Naive thymus-derived CD4-positive, alpha-beta T cell (primary cell): ENCODE results near the gene SRSF7. TPM values are rescaled to one million over a fixed set of nuclear protein-coding genes. Genes with fewer than 3 reads are reported as not detected.
A peak's percentile ranks its signal among the peaks of the same experiment; 100 is the strongest.
"Not testable (repeated sequence)": the region's sequence is repeated elsewhere in the genome, so short reads cannot be mapped to it uniquely, and the experiment has no call there.

ENCODE experiments used
- ATAC-seq: fragments of 150-1000 bp; cut with Tn5 transposase; 2 replicates; pipeline ENCODE4 v1.10.0; 2021; ENCODE audit warnings: mild to moderate bottlenecking, moderate library complexity
- CTCF ChIA-PET: fragments of 350-600 bp; sonication (Branson Sonifier 250); formaldehyde crosslinking; loops from one replicate; lab custom pipeline; 2021; ENCODE audit warnings: antibody characterized with exemption; lab: Charles Lee
- POLR2A ChIA-PET: fragments of 350-600 bp; sonication (Branson Sonifier 250); formaldehyde crosslinking; loops from one replicate; lab custom pipeline; 2021; ENCODE audit warnings: antibody characterized with exemption, inconsistent platforms; lab: Charles Lee
- DNase-seq, 9 donors: peaks; one replicate each; pipeline versions ENCODE4 v3.0.0 to v3.0.0-alpha.2; 2020 to 2022; ENCODE audit warnings: mixed read lengths in 1 of 9
- H3K27ac ChIP-seq: one replicate; pipeline ENCODE4 v1.7.0; 2013; ENCODE audit warnings: mild to moderate bottlenecking, low read depth, low read length, moderate library complexity
- H3K27me3 ChIP-seq, 2 donors: one replicate each; pipeline ENCODE4 v1.7.0; 2013; ENCODE audit warnings: low read length in 2 of 2, mild to moderate bottlenecking in 2 of 2, moderate library complexity in 2 of 2; ENCODE audit not compliant: control insufficient read depth in 2 of 2, insufficient read depth in 2 of 2
- H3K36me3 ChIP-seq, 3 experiments: 1 replicate in 2 of 3; 2 replicates in 1 of 3; pipeline ENCODE4 v1.7.0; 2013; ENCODE audit warnings: low read length in 3 of 3, mild to moderate bottlenecking in 3 of 3, moderate library complexity in 1 of 3; ENCODE audit not compliant: insufficient read depth in 3 of 3, control insufficient read depth in 2 of 3
- H3K4me1 ChIP-seq, 2 donors: one replicate each; pipeline ENCODE4 v1.7.0; 2013; ENCODE audit warnings: low read length in 2 of 2, mild to moderate bottlenecking in 2 of 2, moderate library complexity in 1 of 2; ENCODE audit not compliant: control insufficient read depth in 2 of 2, insufficient read depth in 2 of 2
- H3K4me3 ChIP-seq: 2 replicates; pipeline ENCODE4 v1.7.0; 2013; ENCODE audit warnings: mild to moderate bottlenecking, low read length
- H3K9me3 ChIP-seq, 3 experiments: 1 replicate in 2 of 3; 2 replicates in 1 of 3; pipeline ENCODE4 v1.7.0; 2013; ENCODE audit warnings: low read length in 3 of 3; ENCODE audit not compliant: control insufficient read depth in 2 of 3
- H3K27ac Mint-ChIP-seq, 9 donors: one replicate each; pipeline ENCODE4 v1.8.0; 2020 to 2022; ENCODE audit warnings: mixed read lengths in 9 of 9, mild to moderate bottlenecking in 8 of 9, moderate library complexity in 5 of 9, inconsistent platforms in 2 of 9
- H3K27me3 Mint-ChIP-seq, 5 donors: one replicate each; pipeline ENCODE4 v1.8.0; 2021 to 2022; ENCODE audit warnings: mixed read lengths in 5 of 5, mild to moderate bottlenecking in 1 of 5
- H3K36me3 Mint-ChIP-seq, 5 donors: one replicate each; pipeline ENCODE4 v1.8.0; 2020 to 2022; ENCODE audit warnings: mixed read lengths in 5 of 5, mild to moderate bottlenecking in 3 of 5, inconsistent platforms in 1 of 5
- H3K4me1 Mint-ChIP-seq, 7 donors: one replicate each; pipeline ENCODE4 v1.8.0; 2020 to 2022; ENCODE audit warnings: mixed read lengths in 7 of 7, mild to moderate bottlenecking in 3 of 7, inconsistent platforms in 1 of 7
- H3K4me3 Mint-ChIP-seq, 10 donors: one replicate each; pipeline ENCODE4 v1.8.0; 2020 to 2022; ENCODE audit warnings: mild to moderate bottlenecking in 10 of 10, mixed read lengths in 10 of 10, moderate library complexity in 6 of 10, inconsistent platforms in 2 of 10
- H3K9me3 Mint-ChIP-seq, 11 donors: one replicate each; pipeline ENCODE4 v1.8.0; 2020 to 2022; ENCODE audit warnings: mixed read lengths in 11 of 11, mild to moderate bottlenecking in 4 of 11, inconsistent platforms in 1 of 11, moderate library complexity in 1 of 11
- intact Hi-C, 2 donors: fragments of 100-400 bp; cut with micrococcal nuclease; formaldehyde crosslinking; loops; one replicate each; pipeline ENCODE4 v1.15.1; 2023
- polyA plus RNA-seq, 2 donors: library from polyadenylated mRNA; unstranded; fragments of 300-500 nt; fragmentation: Illumina TruSeq; gene quantifications; one replicate each; pipeline ENCODE4 v1.2.3, GENCODE V29; 2021
- total RNA-seq, 6 experiments: library from RNA in 5 of 6; stranded (reverse) in 5 of 6; gene quantifications; 1 replicate in 5 of 6; 2 replicates in 1 of 6; pipeline ENCODE4 v1.2.3 and lab custom pipeline; 2021 to 2026

Gene SRSF7
- total and polyA plus RNA-seq, 7 experiments from 2014 or later: 197 to 503 (median 295) TPM

DNA sequence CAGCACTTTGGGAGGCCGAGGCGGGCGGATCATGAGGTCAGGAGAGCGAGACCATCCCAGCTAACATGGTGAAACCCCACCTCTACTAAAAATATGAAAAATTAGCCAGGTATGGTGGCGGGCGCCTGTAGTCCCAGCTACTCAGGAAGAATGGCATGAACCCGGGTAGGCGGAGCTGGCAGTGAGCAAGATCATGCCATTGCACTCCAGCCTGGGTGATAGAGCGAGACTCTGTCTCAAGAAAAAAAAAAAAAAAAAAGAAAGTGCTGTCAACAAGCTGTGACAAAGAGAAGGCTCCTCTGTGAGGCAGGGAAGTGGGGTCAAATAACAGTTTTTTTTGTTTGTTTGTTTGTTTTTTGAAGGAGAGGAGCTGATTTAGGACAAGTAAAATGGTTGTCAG, 42.7 kb downstream of the SRSF7 start:
- DNase-seq, ATAC-seq, H3K27me3 ChIP-seq, H3K9me3 Mint-ChIP-seq, H3K9me3 ChIP-seq, H3K4me3 ChIP-seq, H3K27ac ChIP-seq, H3K36me3 ChIP-seq, H3K27me3 Mint-ChIP-seq: not testable (repeated sequence)
- POLR2A ChIA-PET: interaction anchor here (0.6 to 1.2 kb wide), 2 partner anchors 10 to 117 kb away, joined by 4 to 7 read pairs; no protein-coding TSS in a partner anchor
- peaks cover 0 to 35% (median 18%) of the 10 kb centered on the region in 5 donors for H3K36me3 Mint-ChIP-seq
- H3K4me3 Mint-ChIP-seq: peak overlapping the region; percentile 51 to 86 (median 74)
- H3K27ac Mint-ChIP-seq: peak overlapping the region; percentile 81 to 95 (median 91)
- intact Hi-C loops: loop anchor here (2.0 kb wide), 2 partner anchors 32 to 42 kb away; partner anchors contain the start of gene GALM (in 1 of the 2)
- peaks cover 23 to 64% (median 55%) of the 10 kb centered on the region in 7 donors for H3K4me1 Mint-ChIP-seq
- CTCF ChIA-PET: interaction anchor here (0.6 to 4.5 kb wide), 2 partner anchors 127 to 450 kb away, joined by 3 to 19 read pairs; no protein-coding TSS in a partner anchor
- peaks cover 24 to 31% of the 10 kb centered on the region in 2 donors for H3K4me1 ChIP-seq

DNA sequence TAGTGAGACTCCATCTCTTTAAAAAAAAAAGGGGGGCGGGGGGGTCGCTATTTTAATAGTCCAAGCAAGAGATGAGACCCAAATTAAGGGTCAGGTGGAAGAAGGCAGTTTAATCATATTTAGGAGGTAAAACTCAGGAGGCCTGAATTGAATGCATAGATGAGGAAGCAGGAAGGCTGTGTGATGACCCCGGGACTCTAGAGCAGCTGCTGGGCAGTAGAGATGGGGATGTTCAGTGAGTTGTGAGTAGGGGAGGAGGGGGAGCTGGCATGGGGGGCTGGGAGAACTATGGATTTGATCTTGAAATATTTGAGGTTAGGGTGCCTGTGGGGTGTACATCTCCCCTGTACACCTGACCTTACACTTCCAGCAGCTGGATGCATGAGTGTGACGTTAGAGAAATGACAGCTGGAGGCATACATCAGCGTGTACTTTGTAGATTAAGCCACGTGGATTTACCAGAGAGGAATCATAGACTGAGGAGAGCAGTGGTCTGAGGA, 44.3 kb downstream of the SRSF7 start:
- Histone ChIP-seq H3K36me3 (peaks cover 0 to 3% (median 0%) of the 10 kb centered on the region in 3 experiments), H3K4me1 (peaks cover 24 to 38% of the 10 kb centered on the region in 2 donors), H3K4me3 (no peak overlapping the region), H3K27me3 (no peaks in the 10 kb centered on the region), H3K9me3 (no peaks in the 10 kb centered on the region), H3K27ac (no peak overlapping the region)
- ATAC-seq: no peak
- Mint-ChIP-seq H3K27me3 (no peaks in the 10 kb centered on the region), H3K36me3 (peaks cover 0 to 27% (median 18%) of the 10 kb centered on the region in 5 donors), H3K9me3 (peaks cover 0 to 6% (median 0%) of the 10 kb centered on the region in 11 donors), H3K4me3 (peak overlapping the region in 4 of 10 donors; percentile 4 to 41 (median 12)), H3K27ac (peak overlapping the region in 6 of 9 donors; percentile 3 to 51 (median 30)), H3K4me1 (peaks cover 27 to 68% (median 58%) of the 10 kb centered on the region in 7 donors)
- DNase-seq: no peak
- POLR2A ChIA-PET: interaction anchor here (0.8 to 1.1 kb wide), 2 partner anchors 14 to 105 kb away, joined by 3 read pairs; no protein-coding TSS in a partner anchor
- CTCF ChIA-PET: interaction anchor here (0.6 to 4.5 kb wide), 2 partner anchors 25 to 125 kb away, joined by 3 to 19 read pairs; no protein-coding TSS in a partner anchor
- intact Hi-C loops: no loop called here

DNA sequence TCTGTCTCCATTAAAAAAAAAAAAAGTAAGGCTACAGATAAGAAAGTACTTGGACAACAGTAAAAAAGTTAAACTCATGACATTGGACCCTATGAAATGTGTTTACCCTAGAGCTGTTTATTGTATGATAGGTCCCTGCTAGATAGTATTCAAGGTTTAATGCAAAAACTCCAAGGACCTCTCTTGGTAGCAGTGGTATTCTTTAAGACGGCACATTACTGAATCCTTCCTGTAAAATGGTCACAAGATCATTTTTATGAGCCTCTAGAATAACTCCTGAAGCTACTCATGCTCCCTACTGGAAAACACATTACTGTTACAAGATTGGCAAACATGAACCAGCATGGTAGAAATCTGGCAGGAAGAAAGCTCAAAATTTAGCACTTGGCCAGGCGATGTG, 46.5 kb downstream of the SRSF7 start:
- ATAC-seq (no peak), DNase-seq (no peak)
- H3K4me1 Mint-ChIP-seq: peaks cover 22 to 69% (median 54%) of the 10 kb centered on the region in 7 donors
- no peaks in the 10 kb centered on the region for H3K27me3 Mint-ChIP-seq
- H3K4me1 ChIP-seq: peaks cover 13 to 42% of the 10 kb centered on the region in 2 donors
- no peak overlapping the region for H3K27ac Mint-ChIP-seq
- no peak overlapping the region for H3K4me3 Mint-ChIP-seq
- H3K36me3 Mint-ChIP-seq: peaks cover 0 to 28% (median 27%) of the 10 kb centered on the region in 5 donors
- H3K4me3 ChIP-seq: no peak overlapping the region
- peaks cover 0 to 3% (median 0%) of the 10 kb centered on the region in 3 experiments for H3K9me3 ChIP-seq
- ChIA-PET POLR2A (interaction anchor here (1.3 to 2.0 kb wide), 2 partner anchors 11 to 38 kb away, joined by 3 to 6 read pairs; no protein-coding TSS in a partner anchor), CTCF (interaction anchor here (1.0 to 1.5 kb wide), 3 partner anchors 20 to 123 kb away, joined by 3 to 6 read pairs (median 4); no protein-coding TSS in a partner anchor)
- no peak overlapping the region for H3K27ac ChIP-seq
- intact Hi-C loops: no loop called here
- no peaks in the 10 kb centered on the region for H3K36me3 ChIP-seq
- H3K27me3 ChIP-seq: no peaks in the 10 kb centered on the region
- peaks cover 0 to 14% (median 2%) of the 10 kb centered on the region in 11 donors for H3K9me3 Mint-ChIP-seq

DNA sequence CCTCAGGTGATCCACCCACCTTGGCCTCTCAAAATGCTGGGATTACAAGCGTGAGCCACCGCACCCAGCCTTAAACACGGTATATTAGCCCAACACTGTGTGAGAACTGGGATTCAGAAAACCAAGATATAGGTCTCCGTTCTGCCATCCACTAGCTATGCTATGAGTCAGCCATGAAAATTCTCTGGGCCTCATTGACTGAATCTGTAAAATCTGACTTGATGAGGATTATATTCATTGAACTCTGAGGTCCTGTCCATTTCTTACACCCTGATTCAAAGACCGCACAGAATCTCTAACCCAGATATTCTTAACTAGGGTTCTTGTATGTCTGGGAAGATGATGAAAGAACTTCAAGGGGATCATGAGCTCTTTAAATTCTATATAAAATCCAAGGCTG, 47.8 kb downstream of the SRSF7 start:
- ATAC-seq, H3K4me3 Mint-ChIP-seq, intact Hi-C loops, DNase-seq, POLR2A ChIA-PET, H3K9me3 ChIP-seq, H3K27ac ChIP-seq, H3K27me3 Mint-ChIP-seq, H3K27ac Mint-ChIP-seq, CTCF ChIA-PET, H3K4me3 ChIP-seq, H3K36me3 ChIP-seq, H3K27me3 ChIP-seq: not testable (repeated sequence)
- peaks cover 8 to 59% (median 41%) of the 10 kb centered on the region in 7 donors for H3K4me1 Mint-ChIP-seq
- peaks cover 0 to 14% (median 2%) of the 10 kb centered on the region in 11 donors for H3K9me3 Mint-ChIP-seq
- H3K4me1 ChIP-seq: peaks cover 1 to 40% of the 10 kb centered on the region in 2 donors
- peaks cover 0 to 30% (median 28%) of the 10 kb centered on the region in 5 donors for H3K36me3 Mint-ChIP-seq

DNA sequence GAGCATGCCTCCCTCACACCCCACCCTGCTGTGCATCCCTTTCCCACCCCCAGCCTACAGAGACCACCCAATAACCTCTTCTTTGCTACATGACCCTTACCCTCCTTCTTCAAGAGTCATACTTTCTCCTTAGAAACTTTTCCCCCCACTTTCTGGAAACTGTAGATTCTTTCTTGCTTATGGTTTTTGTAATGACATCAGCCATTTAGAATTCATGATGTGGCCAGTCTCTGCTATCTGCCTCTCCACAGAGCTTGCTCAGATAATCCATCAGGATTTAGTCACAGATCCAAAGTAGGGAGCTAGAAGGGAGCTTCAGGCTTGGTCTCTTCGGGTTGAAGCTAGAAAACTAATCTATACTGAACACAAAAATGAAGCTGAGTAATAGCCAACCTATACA, 48.7 kb downstream of the SRSF7 start:
- Mint-ChIP-seq H3K27me3 (no peaks in the 10 kb centered on the region), H3K27ac (peak overlapping the region in 3 of 9 donors; percentile 21 to 72 (median 62)), H3K36me3 (peaks cover 0 to 30% (median 29%) of the 10 kb centered on the region in 5 donors), H3K9me3 (peaks cover 0 to 14% (median 2%) of the 10 kb centered on the region in 11 donors), H3K4me1 (peaks cover 6 to 60% (median 39%) of the 10 kb centered on the region in 7 donors), H3K4me3 (peak overlapping the region in 4 of 10 donors; percentile 2 to 23 (median 19))
- Histone ChIP-seq H3K27me3 (no peaks in the 10 kb centered on the region), H3K4me3 (no peak overlapping the region), H3K4me1 (peaks cover 3 to 47% of the 10 kb centered on the region in 2 donors), H3K36me3 (no peaks in the 10 kb centered on the region), H3K9me3 (peaks cover 0 to 3% (median 0%) of the 10 kb centered on the region in 3 experiments), H3K27ac (no peak overlapping the region)
- ChIA-PET POLR2A (interaction anchor here (0.6 to 0.7 kb wide), 2 partner anchors 19 to 35 kb away, joined by 3 read pairs; no protein-coding TSS in a partner anchor), CTCF (interaction anchor here (0.7 to 2.2 kb wide), 2 partner anchors 120 to 525 kb away, joined by 3 to 6 read pairs; no protein-coding TSS in a partner anchor)
- intact Hi-C loops: no loop called here
- ATAC-seq (no peak), DNase-seq (no peak)

DNA sequence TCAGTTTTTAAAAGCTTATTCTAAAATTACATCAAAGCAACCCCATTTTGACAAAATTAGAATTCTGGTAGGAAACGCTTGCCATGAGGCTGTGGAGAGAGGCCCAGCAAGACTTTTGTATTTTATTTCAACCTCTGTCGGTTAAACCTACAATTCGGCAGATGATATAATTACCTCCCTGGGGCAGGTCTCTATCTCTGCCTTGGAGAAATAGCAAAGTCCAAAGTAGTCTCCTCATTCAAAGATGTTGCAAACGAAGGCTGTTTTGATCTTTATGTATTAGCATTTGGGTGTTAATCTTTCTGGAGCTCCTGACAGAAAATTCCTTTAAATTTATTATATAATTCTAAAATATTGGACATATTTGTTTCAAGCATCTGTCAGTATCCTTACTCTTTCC, 49.6 kb downstream of the SRSF7 start:
- intact Hi-C loops: loop anchor here in 1 of 2 donors (2.0 kb wide), 3 partner anchors 19 to 99 kb away; partner anchors contain the start of gene HNRNPLL
- POLR2A ChIA-PET: interaction anchor here (0.7 kb wide), 1 partner anchor 764 kb away, joined by 3 read pairs; no protein-coding TSS in a partner anchor
- CTCF ChIA-PET: interaction anchor here (2.2 kb wide), 1 partner anchor 120 kb away, joined by 6 read pairs; no protein-coding TSS in a partner anchor
- H3K4me3 ChIP-seq: no peak overlapping the region
- H3K4me1 ChIP-seq: peaks cover 4 to 54% of the 10 kb centered on the region in 2 donors
- H3K27ac Mint-ChIP-seq: peak overlapping the region in 8 of 9 donors; percentile 8 to 85 (median 55)
- H3K27me3 Mint-ChIP-seq: no peaks in the 10 kb centered on the region
- H3K27ac ChIP-seq: no peak overlapping the region
- peaks cover 0 to 59% (median 36%) of the 10 kb centered on the region in 7 donors for H3K4me1 Mint-ChIP-seq
- no peak for ATAC-seq
- no peak for DNase-seq
- peak overlapping the region in 4 of 10 donors; percentile 32 to 68 (median 52) for H3K4me3 Mint-ChIP-seq
- no peaks in the 10 kb centered on the region for H3K27me3 ChIP-seq
- peaks cover 0 to 14% (median 2%) of the 10 kb centered on the region in 11 donors for H3K9me3 Mint-ChIP-seq
- peaks cover 0 to 31% (median 29%) of the 10 kb centered on the region in 5 donors for H3K36me3 Mint-ChIP-seq
- H3K36me3 ChIP-seq: no peaks in the 10 kb centered on the region
- peaks cover 0 to 3% (median 0%) of the 10 kb centered on the region in 3 experiments for H3K9me3 ChIP-seq
